Fibroblast of gingiva (primary cell): ENCODE measurements around the gene POU6F2.
A peak's percentile ranks its signal among the peaks of the same experiment; 100 is the strongest.

Source experiments
- DNase-seq: peaks from one replicate; pipeline ENCODE4 v3.0.0-alpha.2; 2011; ENCODE audit warnings: low read depth

The POU6F2 gene

DNA sequence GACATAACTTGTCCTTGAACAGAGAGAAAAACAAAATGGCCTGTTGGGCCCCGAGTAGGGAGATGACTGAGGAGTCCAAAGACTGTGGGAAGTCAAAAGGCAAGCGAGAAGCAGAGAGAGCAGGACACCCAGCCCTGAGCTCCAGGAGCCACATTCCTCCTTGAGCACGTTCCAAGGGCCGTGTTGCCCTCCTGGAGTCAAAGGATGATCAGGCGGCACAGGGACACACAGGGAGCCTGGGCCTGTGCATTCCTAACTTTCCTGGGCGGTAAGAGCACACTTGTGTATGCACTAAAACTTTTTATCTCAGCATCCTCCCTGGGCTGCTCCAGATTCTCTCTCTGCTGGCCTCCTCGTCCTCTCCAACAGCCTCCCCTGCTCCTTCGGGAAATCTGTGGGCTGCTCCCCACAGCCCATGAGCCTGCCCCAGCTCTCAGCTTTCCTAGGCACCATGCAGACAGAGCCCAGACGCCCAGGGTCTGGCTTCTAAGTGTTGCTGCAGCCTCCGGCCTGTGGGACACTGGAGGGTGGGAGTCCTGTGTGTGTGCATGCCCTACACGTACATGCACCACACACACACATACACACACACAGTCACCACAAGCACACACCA, 281.8 kb downstream of the POU6F2 start:
- no peak for DNase-seq

DNA sequence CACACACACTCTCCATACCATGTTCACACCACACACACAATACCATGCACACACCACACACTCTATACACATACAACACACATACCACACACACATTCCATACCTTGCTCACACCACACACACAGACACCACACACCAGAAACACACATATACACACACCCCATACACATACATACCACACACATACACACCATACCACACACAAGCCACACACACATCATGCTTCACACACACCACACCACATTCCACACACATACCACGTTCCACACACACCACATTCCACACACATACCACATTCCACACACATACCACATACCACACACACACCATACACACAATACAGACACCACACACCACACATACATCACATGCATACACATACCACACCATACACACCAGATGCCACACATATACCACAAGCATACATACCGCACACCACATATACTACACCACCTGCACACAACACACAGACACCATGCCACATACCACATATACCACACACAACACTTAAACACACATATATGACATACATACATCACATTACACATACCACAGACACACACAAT, 282.7 kb downstream of the POU6F2 start:
- no peak for DNase-seq

DNA sequence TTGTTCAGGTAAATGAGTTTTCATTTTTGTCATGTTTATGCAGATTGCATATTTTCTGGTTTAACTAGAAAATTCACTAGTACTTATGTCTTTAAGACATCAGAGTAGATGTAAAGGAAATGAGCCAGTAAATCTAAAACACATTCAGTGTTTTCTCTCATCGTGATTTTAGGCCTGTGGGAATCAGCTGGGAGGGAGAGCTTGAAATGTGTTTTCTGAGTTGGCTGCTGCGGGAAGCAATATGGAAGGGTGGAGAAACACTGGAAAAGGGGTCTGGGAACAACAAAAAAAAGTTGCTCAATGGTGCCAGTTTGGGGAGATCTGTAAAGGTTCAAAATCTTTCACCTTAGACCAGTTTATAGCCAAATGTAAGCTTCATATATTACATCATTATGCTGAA, 284.1 kb downstream of the POU6F2 start:
- DNase-seq = no peak

DNA sequence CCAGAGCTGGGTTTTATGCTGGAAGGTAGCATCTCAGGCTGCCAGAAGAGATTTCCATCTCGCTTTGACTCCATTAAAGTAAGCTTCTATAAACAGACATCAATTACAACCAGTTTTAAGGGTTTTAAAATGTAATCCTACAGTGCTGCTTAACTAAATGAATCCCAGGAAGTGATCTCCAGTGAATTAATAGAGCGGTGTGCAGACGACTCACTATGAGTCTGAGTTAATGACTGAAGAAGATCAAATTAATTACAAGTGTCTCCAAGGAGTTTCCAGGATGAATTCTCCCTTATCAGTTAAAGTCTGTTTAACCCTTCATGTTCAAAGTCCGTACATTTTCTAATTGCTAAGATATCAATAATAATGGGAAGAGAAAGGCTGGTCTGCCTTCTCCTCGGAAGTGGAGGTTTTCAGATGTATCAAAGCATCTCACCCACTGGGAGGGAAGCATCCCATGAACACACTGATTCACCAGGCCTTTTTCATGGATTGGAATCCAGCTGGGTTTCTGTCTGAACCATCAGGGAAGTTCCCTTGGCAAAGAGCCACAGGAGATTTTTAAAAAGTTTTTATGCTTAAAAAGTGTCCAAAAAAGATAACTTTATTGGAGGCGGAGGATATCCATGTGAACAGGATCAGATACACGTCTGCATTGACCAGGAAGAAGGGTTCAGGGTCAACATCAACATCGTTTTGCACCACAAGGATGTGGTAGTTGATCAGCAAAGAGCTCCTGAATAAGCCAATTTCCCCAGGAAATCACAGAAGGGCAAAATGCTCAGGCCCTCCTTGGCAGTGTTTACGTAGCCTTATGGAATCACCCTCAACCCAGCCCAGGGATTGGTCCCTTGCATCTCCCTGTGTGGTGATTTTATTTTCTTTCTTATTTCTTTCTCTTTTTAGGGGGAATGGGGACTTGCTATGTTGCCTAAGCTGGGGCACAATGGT, 288.2 kb downstream of the POU6F2 start:
- no peak for DNase-seq

DNA sequence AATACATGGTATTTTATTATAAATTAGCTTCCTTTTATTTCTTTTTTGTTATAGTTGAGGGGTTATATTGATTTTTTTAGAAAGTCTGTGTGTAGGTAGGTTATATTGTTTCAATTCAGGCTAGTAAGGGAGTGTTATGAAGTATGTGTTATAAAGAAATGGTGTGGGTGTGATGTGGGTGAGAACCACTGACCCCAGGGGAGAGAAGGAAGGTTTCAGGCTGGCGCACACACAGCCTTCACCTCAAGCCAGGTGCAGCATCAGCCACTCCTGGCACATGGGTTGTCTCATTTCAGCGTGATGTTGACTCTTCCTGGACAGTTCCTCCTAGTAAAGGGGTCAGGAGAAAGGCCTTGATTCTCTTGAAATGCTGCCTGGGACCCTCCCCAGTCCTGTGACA, 291.3 kb downstream of the POU6F2 start:
- no peak for DNase-seq

DNA sequence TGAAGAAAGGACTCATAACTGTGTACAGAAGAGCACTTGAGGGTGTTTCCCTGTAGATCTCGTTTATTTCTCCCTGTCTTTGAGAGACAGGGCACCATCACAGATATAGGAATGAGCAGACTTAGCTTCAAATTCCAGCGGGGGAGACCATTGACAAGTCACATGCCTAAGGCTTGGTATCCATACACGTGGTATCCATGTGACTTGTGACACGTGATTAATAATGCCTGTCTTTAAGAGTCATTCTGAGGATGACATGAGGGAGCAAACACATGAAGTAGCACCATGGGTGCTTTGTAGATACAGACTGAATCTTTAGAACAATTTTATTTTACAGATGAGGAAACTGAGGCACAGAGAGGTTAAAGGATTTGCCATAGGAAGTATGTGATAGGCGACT, 292.3 kb downstream of the POU6F2 start:
- no peak for DNase-seq

DNA sequence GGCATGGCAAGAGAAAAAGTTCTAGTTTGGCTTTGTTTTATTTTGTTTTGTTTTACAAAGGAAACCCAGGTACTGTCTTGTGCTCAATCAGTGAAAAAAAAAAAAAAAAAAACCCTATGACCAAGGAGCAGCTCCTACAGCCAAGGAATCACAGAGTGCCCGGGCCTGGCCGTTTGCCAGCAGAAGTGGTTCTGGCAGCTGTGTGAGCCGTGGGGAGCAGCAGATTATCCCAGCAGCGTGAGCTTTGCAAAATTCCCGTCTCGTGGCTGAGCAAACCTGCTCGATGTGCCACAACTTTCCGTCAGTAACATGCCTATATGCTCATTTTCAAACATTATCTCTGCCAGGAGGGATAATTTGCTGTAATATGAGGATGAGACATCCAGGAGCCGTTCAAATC, 293.7 kb downstream of the POU6F2 start:
- peak; percentile 18 for DNase-seq

DNA sequence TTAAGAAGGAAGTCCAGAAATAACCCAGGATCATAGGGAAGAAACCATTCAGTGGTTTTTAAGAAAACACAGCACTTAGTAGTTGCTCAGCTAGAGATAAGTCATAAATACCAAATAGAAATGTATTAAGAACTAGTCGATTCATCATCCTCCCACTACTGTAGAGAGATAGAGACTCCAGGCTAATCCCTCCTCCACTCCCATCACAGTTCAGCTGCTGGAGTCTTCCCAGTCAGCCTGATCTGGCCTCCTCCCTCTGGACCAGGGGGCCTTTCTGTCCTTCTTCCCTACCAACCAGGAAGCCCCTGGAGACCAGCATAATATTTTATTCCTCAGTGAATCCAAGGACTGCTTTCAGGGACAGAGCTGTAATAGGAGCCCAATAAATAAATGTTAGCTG, 294.4 kb downstream of the POU6F2 start:
- DNase-seq = no peak

DNA sequence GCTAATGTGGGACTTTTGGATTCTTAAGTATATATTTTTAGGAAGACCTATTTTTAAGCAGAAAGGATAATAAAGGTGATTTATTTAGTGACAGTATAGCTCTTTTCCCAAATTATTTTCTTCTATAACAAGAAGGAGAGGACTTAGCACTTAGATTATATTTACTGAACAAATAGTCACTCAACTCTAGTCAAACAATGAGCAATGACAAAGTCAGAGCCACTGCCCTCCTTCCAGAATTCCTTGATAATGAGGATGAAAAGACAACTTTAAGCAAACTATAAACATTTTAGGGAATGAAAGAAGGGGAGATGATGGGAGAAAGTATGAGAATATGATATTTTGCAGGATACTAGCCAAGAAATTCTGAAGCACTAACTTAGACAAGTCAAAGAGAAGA, 295.0 kb downstream of the POU6F2 start:
- no peak for DNase-seq

DNA sequence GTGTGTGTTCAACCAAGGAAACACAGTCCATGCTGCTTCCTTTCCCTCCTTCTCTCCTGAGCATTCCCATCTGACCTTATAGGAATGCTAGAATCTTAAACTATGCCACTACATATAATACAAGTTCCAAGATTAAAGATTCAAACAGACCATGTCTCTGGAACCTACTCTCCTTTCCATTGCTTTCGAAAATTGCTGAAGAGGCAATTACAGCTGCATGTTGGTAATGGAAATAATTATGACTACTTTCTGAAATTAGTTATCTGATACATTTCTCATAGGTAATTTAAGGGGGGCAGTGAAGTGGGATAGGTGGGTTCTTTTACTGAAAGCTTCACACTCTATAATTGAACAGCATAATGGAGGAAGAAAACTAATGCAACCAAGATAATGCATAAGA, 302.6 kb downstream of the POU6F2 start:
- DNase-seq = no peak

DNA sequence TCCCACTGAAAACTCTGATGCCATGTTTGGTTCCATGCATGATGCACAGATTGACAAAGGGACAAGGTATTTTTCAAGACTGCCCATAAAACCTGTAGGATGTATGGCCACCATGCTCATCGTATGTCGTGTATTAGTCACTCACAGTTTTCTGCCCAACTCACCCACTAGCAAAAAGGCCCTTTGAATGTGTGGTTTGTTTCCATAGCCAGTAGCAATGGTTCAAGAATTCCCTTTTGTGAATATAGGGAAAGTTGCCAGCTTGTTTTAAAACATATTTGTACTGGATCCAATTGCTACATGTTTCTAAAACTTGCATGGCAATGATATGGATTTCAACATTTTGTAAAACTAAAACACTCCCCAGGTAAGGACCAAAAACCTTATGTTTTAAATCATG, 307.5 kb downstream of the POU6F2 start:
- no peak for DNase-seq

DNA sequence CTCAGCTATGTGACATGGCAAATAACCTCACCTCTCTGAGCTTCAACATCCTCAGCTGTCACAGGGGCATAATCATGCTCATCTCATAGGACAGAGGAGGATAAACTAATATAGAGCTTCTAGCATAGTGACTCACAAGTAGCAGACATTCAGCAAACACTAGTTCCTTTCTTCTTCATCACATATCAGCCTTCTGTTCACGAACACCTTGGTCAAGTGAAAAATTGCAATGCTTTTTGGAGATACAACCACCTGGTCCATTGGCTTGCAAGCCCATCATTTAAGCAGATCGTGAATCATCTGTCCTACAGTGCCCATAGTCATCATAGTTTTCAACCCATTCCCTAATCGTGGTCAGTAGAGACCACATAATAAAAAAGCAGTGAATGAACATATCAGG, 310.6 kb downstream of the POU6F2 start:
- no peak for DNase-seq

DNA sequence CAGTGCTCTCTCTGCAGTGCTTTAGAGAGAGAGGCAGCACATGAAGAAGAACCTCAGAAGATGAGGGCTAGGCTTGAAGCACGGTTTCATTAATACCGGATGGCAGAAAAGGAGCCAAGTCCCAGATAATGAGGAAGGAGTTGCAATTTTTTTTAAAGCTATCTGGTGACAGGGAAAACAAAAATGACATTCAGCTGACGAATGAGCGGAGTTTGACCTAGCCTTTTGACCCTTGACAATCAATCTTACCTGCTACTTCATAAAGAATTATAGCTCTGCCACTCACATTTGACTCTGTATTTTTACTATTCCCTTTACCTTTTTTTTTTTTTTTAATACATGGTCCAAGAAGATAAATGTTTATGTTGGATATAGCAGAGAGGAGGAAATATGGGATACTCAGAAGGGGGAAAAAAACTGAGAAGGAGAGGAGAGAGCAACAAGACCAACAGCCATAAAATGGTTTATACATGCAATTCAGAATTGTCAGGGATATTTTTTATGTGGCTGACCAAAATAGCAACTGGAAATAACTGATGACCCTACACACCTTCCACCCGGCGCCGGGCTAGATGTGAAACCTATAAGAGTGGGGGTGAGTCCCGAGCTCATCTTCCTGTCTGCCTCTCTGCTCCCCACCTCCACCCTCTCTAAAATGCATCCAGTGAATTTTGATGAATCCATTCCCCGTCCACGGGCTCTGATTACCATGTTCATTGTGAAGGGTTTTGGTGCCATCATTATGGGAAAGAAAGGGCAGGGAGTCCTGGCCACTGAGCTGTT, 314.1 kb downstream of the POU6F2 start:
- no peak for DNase-seq

DNA sequence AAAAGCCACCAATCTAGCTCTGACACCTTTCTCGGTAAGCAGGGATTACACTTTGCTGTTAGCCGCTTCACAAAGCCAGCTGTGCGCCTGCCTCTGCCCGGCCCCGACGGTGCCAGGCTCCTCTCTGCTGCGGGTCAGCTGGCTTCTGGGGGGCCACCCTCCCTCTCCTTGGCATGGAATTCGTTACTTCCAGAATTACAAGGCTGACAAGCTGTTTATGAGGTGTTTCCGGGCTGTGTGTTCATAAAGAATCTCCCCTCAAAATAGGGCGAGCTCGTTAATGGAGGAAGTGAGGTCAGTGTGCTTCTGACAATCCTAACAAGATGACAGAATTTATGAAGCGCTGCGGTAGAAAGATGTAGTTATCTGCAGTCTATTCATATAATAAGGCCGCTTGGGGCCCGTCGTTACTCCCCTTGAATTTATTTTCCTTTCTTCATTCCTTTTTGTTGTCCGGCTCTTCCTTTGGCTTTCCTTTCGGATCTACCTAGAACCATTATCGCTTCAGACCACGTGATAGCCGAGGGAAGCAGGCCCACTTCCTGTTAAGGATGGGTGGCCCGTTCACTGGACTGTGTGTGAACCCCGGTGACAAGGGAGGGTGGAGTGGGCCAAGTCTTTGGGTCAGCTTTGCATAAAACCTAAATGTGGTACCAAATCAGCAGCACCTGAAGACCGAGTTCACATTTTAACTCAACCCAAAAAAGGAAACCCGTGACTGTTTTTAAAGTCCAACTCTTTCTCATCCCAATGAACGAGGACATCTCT, 315.5 kb downstream of the POU6F2 start:
- no peak for DNase-seq

DNA sequence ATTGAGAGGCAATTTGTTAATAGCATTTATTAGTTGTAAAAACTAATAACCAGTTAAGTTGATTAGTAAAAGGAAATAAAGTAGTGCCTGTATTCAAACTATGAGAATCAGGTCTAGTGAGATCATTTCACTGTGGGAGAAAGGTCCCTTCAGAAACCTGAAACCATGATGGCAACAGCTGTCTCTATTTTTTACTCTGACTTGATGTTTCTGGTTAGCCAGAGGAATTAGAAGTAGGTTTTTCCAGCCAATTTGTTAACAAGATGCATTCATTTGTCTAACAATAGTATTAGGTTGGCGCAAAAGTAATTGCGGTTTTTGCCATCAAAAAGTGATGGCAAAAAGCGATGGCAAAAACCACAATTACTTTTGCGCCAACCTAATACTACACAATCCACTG, 316.3 kb downstream of the POU6F2 start:
- no peak for DNase-seq

DNA sequence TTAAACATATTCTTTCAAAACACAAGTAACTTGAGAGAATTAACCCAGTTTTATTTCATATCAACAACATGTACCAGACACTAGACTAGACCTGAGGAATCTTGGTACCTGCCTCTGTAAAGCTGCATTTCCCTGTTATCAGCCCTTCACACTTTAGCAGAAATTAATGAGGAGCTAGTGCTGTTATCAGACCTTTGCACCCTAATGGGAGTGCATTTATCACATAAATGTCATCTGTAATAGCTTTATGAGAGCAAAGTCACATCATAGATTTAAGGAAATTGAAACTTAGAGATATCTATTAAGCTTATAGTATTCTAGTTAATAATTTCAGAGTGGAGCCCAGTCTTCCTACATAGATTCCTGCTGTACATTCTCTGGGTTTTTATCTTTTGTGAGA, 318.1 kb downstream of the POU6F2 start:
- no peak for DNase-seq

DNA sequence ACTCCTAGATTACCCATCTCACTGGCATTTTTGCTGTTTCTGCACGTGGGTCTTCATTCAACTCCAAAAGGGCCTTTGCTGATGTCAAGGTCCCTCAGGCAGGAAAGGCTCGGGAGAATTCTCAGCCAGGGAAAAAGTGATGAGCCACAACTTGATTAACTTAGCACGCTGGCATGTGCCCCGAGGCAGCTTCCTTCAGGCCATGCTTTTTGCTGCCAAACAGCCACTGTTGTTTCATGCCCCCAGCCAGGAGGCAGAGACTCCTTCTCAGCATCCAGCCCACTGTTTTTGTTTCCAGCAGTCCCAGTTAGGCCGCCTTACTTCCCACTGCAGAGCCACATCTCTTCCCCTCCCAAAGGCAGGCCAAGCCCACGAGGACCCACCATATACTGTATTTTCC, 322.0 kb downstream of the POU6F2 start:
- DNase-seq = peak; percentile 9

DNA sequence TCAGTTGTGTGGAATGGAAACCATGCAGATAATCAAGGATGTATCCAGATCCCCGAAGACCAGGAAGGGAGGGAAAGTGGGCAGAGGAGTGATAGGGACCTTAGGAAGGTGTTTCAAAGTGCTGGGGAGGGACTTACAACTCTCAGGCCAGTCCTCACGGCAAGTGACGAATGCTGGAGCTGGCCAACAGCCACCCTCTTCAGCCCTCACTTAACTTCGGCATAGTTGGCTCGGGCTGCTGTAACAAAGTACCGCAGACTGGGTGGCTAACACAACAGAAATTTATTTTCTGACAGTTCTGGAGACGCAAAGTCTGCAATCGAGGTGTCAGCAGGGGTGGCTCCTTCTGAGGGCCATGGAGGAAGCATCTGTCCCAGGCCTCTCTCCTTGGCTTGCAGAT, 322.6 kb downstream of the POU6F2 start:
- DNase-seq = no peak

DNA sequence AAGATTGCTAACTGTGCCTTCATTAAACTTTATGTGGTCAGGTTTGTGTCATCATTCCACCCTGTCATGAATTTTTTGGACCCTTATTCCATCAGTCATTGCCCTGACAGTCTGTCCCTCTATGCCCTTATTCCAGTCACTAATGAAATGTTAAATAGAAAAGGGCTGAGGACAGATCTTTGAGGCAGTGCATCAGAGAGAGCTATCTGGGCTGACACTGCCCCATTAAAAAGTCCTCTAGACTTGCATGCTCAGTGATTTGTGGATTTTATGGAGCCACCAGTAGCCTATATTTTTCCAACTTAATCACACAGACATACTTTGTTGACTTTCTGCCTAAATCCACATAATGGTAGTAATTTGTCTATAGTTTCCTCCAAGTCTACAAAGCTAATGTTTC, 323.8 kb downstream of the POU6F2 start:
- DNase-seq = no peak

DNA sequence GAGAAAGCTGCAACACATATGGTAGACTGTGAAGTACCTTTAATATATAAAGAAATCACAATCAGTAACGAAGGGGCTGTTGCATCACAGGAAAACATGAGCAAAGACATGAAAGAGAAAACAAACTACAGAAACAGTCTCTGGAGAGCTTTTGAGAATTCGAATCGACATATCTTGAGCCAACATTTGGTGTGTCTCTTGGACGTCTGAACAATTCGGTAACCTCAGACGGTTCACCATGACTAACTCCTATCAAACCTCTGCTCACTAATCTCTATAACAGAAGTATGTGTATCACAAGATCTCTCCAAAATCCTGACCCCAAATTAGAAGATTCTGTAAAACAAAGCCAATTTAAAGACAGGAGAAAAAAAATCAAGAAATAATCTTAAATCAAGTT, 326.5 kb downstream of the POU6F2 start:
- DNase-seq = no peak

DNA sequence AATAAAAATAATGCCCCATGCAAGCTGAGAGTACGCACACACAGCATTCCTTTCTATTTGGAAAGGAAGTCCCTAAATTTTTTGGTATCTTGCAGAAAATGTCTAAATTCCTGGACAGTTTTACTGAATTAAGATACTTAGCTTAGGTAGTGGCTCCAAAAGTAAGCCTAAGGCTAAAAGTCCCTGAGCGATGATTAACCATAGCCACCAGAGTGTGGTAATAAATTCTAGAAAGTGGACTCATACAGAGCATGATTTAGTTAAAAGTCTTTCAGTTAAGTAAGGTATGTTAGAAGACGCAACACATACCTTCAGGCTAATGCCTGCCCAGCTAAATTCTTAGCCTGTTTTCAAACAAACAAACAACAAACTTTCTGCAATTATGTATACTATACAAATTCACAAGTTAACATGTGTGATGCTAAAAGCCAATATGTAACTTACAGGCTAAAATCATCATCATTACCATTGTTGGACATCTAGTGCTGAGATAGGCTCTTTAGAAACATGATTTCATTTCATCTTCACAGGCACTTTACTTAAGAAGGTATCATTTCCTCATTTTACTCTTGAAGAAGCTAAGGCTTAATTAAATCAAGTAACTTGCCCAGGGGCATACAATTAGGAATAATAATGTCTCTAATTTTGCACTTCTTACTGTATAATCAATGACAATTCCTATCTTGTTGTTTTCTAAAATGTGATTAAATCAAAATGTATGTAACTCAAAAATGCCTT, 327.1 kb downstream of the POU6F2 start:
- DNase-seq = no peak
